IMR-90 (cell line): ENCODE data around the gene CERS4. TPM values are rescaled to one million over a fixed set of nuclear protein-coding genes. Genes with fewer than 3 reads are reported as not detected.

Experiments
- ATAC-seq: fragments of 200-7000 bp; cut with Tn5 transposase; 2 replicates; pipeline ENCODE4 v1.9.1; 2020; ENCODE audit warnings: low read depth, mild to moderate bottlenecking, moderate library complexity
- BruUV-seq: library from RNA; stranded (reverse); fragments of 400-500 nt; replicated peaks from 2 replicates; lab custom pipeline; 2021; lab: Mats Ljungman, UMichigan
- CTCF ChIA-PET: fragments of 300-600 bp; formaldehyde crosslinking; extraction: SDS; loops from one replicate; lab custom pipeline; 2021; ENCODE audit warnings: antibody characterized with exemption; lab: Yijun Ruan, JAX
- POLR2A ChIA-PET: fragments of 300-600 bp; sonication (Branson Sonifier 250); formaldehyde crosslinking; loops from one replicate; lab custom pipeline; 2022; ENCODE audit warnings: antibody characterized with exemption; ENCODE audit not compliant: unreplicated experiment; lab: Charles Lee
- DNase-seq: peaks from one replicate; pipeline ENCODE4 v3.0.0; 2013
- H2AFZ ChIP-seq: replicated peaks from 2 replicates; pipeline ENCODE3; 2013; ENCODE audit warnings: low read length, mild to moderate bottlenecking; ENCODE audit not compliant: poor library complexity
- H2AK5ac ChIP-seq: 2 replicates; pipeline ENCODE4 v1.6.1; 2013; ENCODE audit warnings: low read depth, low read length, inconsistent platforms
- H2AK9ac ChIP-seq: replicated peaks from 2 replicates; pipeline ENCODE3; 2013; ENCODE audit warnings: mild to moderate bottlenecking, low read depth, low read length, moderate library complexity; ENCODE audit not compliant: poor library complexity
- H2BK120ac ChIP-seq: 2 replicates; pipeline ENCODE4 v1.6.1; 2013; ENCODE audit warnings: low read depth, low read length, inconsistent platforms
- H2BK15ac ChIP-seq: 3 replicates; pipeline ENCODE4 v1.6.1; 2013; ENCODE audit warnings: low read depth, low read length, inconsistent platforms
- H2BK20ac ChIP-seq: 2 replicates; pipeline ENCODE4 v1.6.1; 2013; ENCODE audit warnings: low read depth, mild to moderate bottlenecking, inconsistent platforms, low read length, moderate library complexity
- H2BK5ac ChIP-seq: 2 replicates; pipeline ENCODE4 v1.6.1; 2013; ENCODE audit warnings: mild to moderate bottlenecking, low read depth, low read length, inconsistent platforms; ENCODE audit not compliant: poor library complexity, severe bottlenecking
- H3K14ac ChIP-seq: replicated peaks from 2 replicates; pipeline ENCODE4 v1.6.1; 2013; ENCODE audit warnings: low read depth, low read length, inconsistent platforms
- H3K18ac ChIP-seq: 2 replicates; pipeline ENCODE4 v1.6.1; 2013; ENCODE audit warnings: low read depth, low read length, control low read depth
- H3K23ac ChIP-seq: 2 replicates; pipeline ENCODE4 v1.6.1; 2013; ENCODE audit warnings: low read depth, low read length, inconsistent platforms
- H3K27ac ChIP-seq: 2 replicates; pipeline ENCODE4 v1.5.1; 2013; ENCODE audit warnings: mild to moderate bottlenecking, control low read depth, low read length; ENCODE audit not compliant: insufficient read depth
- H3K27me3 ChIP-seq: 2 replicates; pipeline ENCODE4 v1.6.1; 2013; ENCODE audit warnings: low read length; ENCODE audit not compliant: control insufficient read depth, insufficient read depth
- H3K36me3 ChIP-seq: 2 replicates; pipeline ENCODE4 v1.6.1; 2013; ENCODE audit warnings: low read length, mixed read lengths; ENCODE audit not compliant: control insufficient read depth, insufficient read depth
- H3K4ac ChIP-seq: 2 replicates; pipeline ENCODE4 v1.6.1; 2013; ENCODE audit warnings: low read depth, low read length, inconsistent platforms
- H3K4me1 ChIP-seq: 2 replicates; pipeline ENCODE4 v1.6.1; 2013; ENCODE audit warnings: low read length, mixed read lengths; ENCODE audit not compliant: control insufficient read depth, insufficient read depth
- H3K4me2 ChIP-seq: 2 replicates; pipeline ENCODE4 v1.6.1; 2013; ENCODE audit warnings: low read depth, mild to moderate bottlenecking, control low read depth, low read length, moderate library complexity
- H3K4me3 ChIP-seq: 2 replicates; pipeline ENCODE4 v1.5.1; 2013; ENCODE audit warnings: low read depth, mild to moderate bottlenecking, control low read depth, low read length, moderate library complexity; ENCODE audit not compliant: insufficient read depth
- H3K56ac ChIP-seq: 2 replicates; pipeline ENCODE4 v1.6.1; 2013; ENCODE audit warnings: low read length, inconsistent platforms; ENCODE audit not compliant: insufficient read depth; ENCODE audit errors: extremely low read depth
- H3K79me1 ChIP-seq, 2 experiments: 2 replicates each; pipeline ENCODE4 v1.6.1; 2013; ENCODE audit warnings: low read length in 2 of 2, inconsistent platforms in 1 of 2, low read depth in 1 of 2
- H3K9ac ChIP-seq: 2 replicates; pipeline ENCODE4 v1.6.1; 2013; ENCODE audit warnings: low read depth, low read length, control low read depth
- H3K9me1 ChIP-seq: 2 replicates; pipeline ENCODE4 v1.6.1; 2013; ENCODE audit warnings: low read length, inconsistent platforms; ENCODE audit not compliant: insufficient read depth
- H3K9me3 ChIP-seq: 2 replicates; pipeline ENCODE4 v1.6.1; 2013; ENCODE audit warnings: low read length; ENCODE audit not compliant: control insufficient read depth, insufficient read depth
- H4K20me1 ChIP-seq: 2 replicates; pipeline ENCODE4 v1.6.1; 2013; ENCODE audit warnings: low read length, inconsistent platforms; ENCODE audit not compliant: insufficient read depth
- H4K5ac ChIP-seq: 2 replicates; pipeline ENCODE4 v1.6.1; 2013; ENCODE audit warnings: mild to moderate bottlenecking, low read depth, low read length, control low read depth
- H4K8ac ChIP-seq, 2 experiments: 2 replicates each; pipeline ENCODE4 v1.6.1; 2013; ENCODE audit warnings: low read depth in 2 of 2, low read length in 2 of 2, control low read depth in 1 of 2, inconsistent platforms in 1 of 2
- H4K91ac ChIP-seq: 2 replicates; pipeline ENCODE4 v1.6.1; 2013; ENCODE audit warnings: low read depth, low read length, inconsistent platforms; ENCODE audit not compliant: insufficient read depth
- BHLHE40 ChIP-seq: fragments of 150-350 bp; IDR thresholded peaks from 2 replicates; pipeline ENCODE4 v1.6.1; 2016; ENCODE audit warnings: mild to moderate bottlenecking, low read depth, low read length
- CEBPB ChIP-seq: IDR thresholded peaks from 2 replicates; pipeline ENCODE4 v1.6.1; 2012; ENCODE audit warnings: low read depth, low read length, improper control_type of control experiment
- CHD1 ChIP-seq: IDR thresholded peaks from 2 replicates; pipeline ENCODE4 v1.6.1; 2012; ENCODE audit warnings: low read depth, low read length, improper control_type of control experiment
- FOS ChIP-seq: fragments of 150-350 bp; IDR thresholded peaks from 2 replicates; pipeline ENCODE4 v1.6.1; 2016; ENCODE audit warnings: low read depth, low read length
- MAZ ChIP-seq: IDR thresholded peaks from 2 replicates; pipeline ENCODE4 v1.6.1; 2012; ENCODE audit warnings: low read depth, mild to moderate bottlenecking, low read length, improper control_type of control experiment, moderate library complexity, borderline replicate concordance
- MXI1 ChIP-seq: IDR thresholded peaks from 2 replicates; pipeline ENCODE4 v1.6.1; 2012; ENCODE audit warnings: low read depth, mild to moderate bottlenecking, low read length, moderate library complexity, borderline replicate concordance
- POLR2A ChIP-seq: IDR thresholded peaks from 2 replicates; pipeline ENCODE4 v1.6.1; 2012; ENCODE audit warnings: mild to moderate bottlenecking, low read depth, low read length
- WGBS, 2 experiments: methylation state at CpG; one replicate each; pipeline versions ENCODE4 v1.1.5 to v1.1.7; 2013; ENCODE audit warnings: missing lambda C conversion rate in 2 of 2; ENCODE audit not compliant: insufficient read length in 1 of 2; ENCODE audit errors: extremely low coverage in 2 of 2; 5-methylcytosine and 5-hydroxymethylcytosine counted together
- dilution Hi-C: fragments of 300-500 bp; cut with HindIII; formaldehyde crosslinking; loops from one replicate; pipeline ENCODE4 v1.14.3; 2018; ENCODE audit warnings: low sequenced_read_pairs; ENCODE audit not compliant: unreplicated experiment
- in situ Hi-C: fragments of 300-500 bp; cut with MboI; formaldehyde crosslinking; loops from 3 replicates; pipeline ENCODE4 v1.14.3; 2019; ENCODE audit warnings: low sequenced_read_pairs, inconsistent platforms, mixed read lengths
- intact Hi-C: fragments of 100-400 bp; cut with micrococcal nuclease; formaldehyde crosslinking; loops from 2 replicates; pipeline ENCODE4 v1.10.0; 2022
- polyA plus RNA-seq, 3 experiments: library from polyadenylated mRNA; depleted of rRNA; stranded (reverse); fragments of >200 nt; gene quantifications; 2 replicates each; pipeline ENCODE4 v1.2.3, GENCODE V29; 2012; ENCODE audit warnings: low replicate concordance in 1 of 3
- total RNA-seq: library from RNA; depleted of rRNA; stranded (reverse); fragments of >200 nt; gene quantifications from 2 replicates; pipeline ENCODE4 v1.2.3, GENCODE V29; 2012
- TF ChIP-seq, protein P1 (sequence below): conservative IDR thresholded peaks from 2 replicates; pipeline ENCODE4 v1.5.1; 2012; ENCODE audit warnings: mild to moderate bottlenecking, low read depth, low read length, improper control_type of control experiment
- TF ChIP-seq, protein P2 (sequence below): fragments of 150-350 bp; IDR thresholded peaks from 2 replicates; pipeline ENCODE4 v1.6.1; 2017; ENCODE audit warnings: mild to moderate bottlenecking, antibody characterized with exemption, low read length, low read depth

The CERS4 gene
- total and polyA plus RNA-seq, 2 of the 4 experiments (the other 2 are of a cell fraction) = 3.2 to 5.7 TPM

DNA sequence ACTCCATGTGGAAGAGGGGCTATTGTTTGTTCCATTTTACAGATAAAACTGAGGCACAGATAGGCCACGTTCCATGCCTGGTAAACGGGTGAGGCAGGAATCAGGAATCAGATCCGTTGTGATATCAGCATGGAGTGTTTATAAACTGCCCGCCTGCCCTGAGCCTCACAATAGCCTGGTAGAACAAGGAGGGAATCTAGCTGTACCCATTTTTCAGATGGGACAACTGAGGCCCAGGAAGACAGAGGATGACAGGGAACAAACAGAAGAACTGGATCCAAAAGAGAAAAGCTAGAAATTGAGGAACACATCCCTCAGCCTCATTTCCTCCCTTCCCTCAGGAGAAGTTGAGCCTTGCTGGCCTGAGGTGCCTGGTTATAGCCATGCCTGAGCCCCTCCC, 32.5 kb downstream of the CERS4 start (continued):
- TF ChIP-seq, protein P1, sequence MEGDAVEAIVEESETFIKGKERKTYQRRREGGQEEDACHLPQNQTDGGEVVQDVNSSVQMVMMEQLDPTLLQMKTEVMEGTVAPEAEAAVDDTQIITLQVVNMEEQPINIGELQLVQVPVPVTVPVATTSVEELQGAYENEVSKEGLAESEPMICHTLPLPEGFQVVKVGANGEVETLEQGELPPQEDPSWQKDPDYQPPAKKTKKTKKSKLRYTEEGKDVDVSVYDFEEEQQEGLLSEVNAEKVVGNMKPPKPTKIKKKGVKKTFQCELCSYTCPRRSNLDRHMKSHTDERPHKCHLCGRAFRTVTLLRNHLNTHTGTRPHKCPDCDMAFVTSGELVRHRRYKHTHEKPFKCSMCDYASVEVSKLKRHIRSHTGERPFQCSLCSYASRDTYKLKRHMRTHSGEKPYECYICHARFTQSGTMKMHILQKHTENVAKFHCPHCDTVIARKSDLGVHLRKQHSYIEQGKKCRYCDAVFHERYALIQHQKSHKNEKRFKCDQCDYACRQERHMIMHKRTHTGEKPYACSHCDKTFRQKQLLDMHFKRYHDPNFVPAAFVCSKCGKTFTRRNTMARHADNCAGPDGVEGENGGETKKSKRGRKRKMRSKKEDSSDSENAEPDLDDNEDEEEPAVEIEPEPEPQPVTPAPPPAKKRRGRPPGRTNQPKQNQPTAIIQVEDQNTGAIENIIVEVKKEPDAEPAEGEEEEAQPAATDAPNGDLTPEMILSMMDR = no peak
- no peak for TF ChIP-seq MXI1

DNA sequence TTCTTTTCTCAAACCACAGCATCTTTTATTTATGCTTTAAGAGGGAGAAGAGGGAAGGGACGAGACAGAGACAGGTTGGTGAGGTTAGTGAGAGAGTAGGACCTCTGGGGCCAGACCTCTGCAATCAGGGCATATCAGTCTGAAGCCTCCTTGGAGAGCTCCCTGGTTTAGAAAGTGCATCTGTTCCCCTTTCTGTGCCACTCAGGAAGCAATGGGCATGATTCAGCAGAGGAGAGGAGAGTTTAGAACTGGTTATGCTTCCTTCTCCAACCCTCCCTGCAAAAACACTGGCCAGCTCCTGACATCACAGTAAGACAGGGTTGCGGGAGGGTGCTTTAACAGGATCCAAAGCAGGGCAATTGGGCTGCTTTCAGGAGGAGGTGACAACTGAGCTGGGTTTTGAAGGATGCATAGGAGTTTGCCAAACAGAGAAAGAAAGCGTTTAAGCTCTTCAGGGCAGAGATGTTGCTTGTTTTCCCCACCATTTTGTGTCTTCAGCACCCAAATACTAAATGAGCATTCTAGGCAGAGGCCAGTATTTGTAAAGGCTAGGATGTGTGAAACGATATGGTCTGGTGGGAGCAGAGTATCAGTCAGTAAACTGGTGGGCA, 33.1 kb downstream of the CERS4 start:
- no peak overlapping the region for H2BK20ac ChIP-seq
- H3K9me3 ChIP-seq = peaks cover 11% of the 10 kb centered on the region
- H3K4ac ChIP-seq = no peak overlapping the region
- no CpG with 5 or more reads among the region's 4 CpGs for WGBS, 2 experiments
- H2AK5ac ChIP-seq = no peak overlapping the region
- H4K20me1 ChIP-seq = peaks cover 4% of the 10 kb centered on the region; the same call in 1 of the 2 replicates
- no peak overlapping the region for H4K91ac ChIP-seq
- in situ Hi-C loops = no loop called here
- intact Hi-C loops = no loop called here
- TF ChIP-seq, protein P1 = no peak
- TF ChIP-seq, protein P2, sequence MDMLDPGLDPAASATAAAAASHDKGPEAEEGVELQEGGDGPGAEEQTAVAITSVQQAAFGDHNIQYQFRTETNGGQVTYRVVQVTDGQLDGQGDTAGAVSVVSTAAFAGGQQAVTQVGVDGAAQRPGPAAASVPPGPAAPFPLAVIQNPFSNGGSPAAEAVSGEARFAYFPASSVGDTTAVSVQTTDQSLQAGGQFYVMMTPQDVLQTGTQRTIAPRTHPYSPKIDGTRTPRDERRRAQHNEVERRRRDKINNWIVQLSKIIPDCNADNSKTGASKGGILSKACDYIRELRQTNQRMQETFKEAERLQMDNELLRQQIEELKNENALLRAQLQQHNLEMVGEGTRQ = no peak
- TF ChIP-seq POLR2A (no peak), BHLHE40 (no peak), CEBPB (no peak), FOS (no peak), CHD1 (no peak), MAZ (no peak)
- no TSS peak for BruUV-seq
- H2BK15ac ChIP-seq = no peak overlapping the region
- ATAC-seq (no peak), DNase-seq (no peak)
- dilution Hi-C loops = no loop called here
- H3K14ac ChIP-seq = no peak overlapping the region
- CTCF ChIA-PET = interaction anchor here (0.7 kb wide), 1 partner anchor 11 kb away, joined by 4 read pairs; no protein-coding TSS in a partner anchor
- H3K23ac ChIP-seq = no peak overlapping the region
- H3K9me1 ChIP-seq = no peaks in the 10 kb centered on the region
- H3K79me1 ChIP-seq = no peaks in the 10 kb centered on the region
- H2AFZ ChIP-seq = no peak overlapping the region
- no peaks in the 10 kb centered on the region for H3K36me3 ChIP-seq
- H2BK5ac ChIP-seq = no peak overlapping the region
- no peak overlapping the region for H4K8ac ChIP-seq
- no peak overlapping the region for H4K5ac ChIP-seq
- H3K4me3 ChIP-seq = no peak overlapping the region
- H3K4me2 ChIP-seq = no peak overlapping the region
- POLR2A ChIA-PET = interaction anchor here (0.6 kb wide), 1 partner anchor 77 kb away, joined by 12 read pairs; no protein-coding TSS in a partner anchor
- H2AK9ac ChIP-seq = no peak overlapping the region
- no peak overlapping the region for H3K56ac ChIP-seq
- no peak overlapping the region for H3K9ac ChIP-seq
- H3K27me3 ChIP-seq = peaks cover 2% of the 10 kb centered on the region; the same call in 1 of the 2 replicates
- H3K27ac ChIP-seq = no peak overlapping the region
- no peak overlapping the region for H2BK120ac ChIP-seq
- no peak overlapping the region for H3K18ac ChIP-seq
- H3K4me1 ChIP-seq = peaks cover 10% of the 10 kb centered on the region; the same call in 1 of the 2 replicates
